ENCODE measurements around the gene UMODL1.

DNA sequence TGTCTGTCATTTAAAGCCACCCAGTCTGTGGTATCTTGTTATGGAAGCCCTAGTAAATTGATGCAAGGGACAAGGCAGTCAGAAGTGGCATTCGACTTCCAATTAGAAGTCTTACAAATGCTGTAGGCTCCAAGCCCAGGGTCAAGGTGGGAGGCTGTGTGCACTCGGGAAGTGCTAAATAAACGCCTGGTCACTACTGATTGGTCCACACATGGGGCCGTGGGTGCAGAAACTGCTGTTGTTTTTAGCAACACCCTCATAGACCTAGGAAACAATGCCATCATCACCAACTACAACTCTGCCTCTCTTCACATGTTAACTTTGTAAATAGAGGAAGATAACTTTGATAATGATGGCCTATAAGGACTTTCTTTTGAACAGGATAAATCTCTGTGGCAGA, 40.8 kb upstream of the UMODL1 start:
- no peak for TF ChIP-seq SIN3A (IDR thresholded peaks at IDR 0.05; ENCODE audit: borderline replicate concordance, low read depth, low read length)
- no peak for TF ChIP-seq EP300 (IDR thresholded peaks at IDR 0.05; ENCODE audit: low read depth in 2 of 2, low read length in 2 of 2)
- no peak for TF ChIP-seq EP300 (CRISPR knock-in tag; IDR thresholded peaks at IDR 0.05; ENCODE audit: borderline replicate concordance)
- no peak for TF ChIP-seq HNRNPK (IDR thresholded peaks at IDR 0.05; ENCODE audit: low read depth, low read length, poor library complexity, severe bottlenecking)
- TF ChIP-seq SETDB1 (CRISPR knock-in tag; IDR thresholded peaks at IDR 0.05; ENCODE audit: borderline replicate concordance) = no peak
- TF ChIP-seq EZH2 (conservative IDR thresholded peaks at IDR 0.05; ENCODE audit: low read depth, low read length) = no peak
- TF ChIP-seq CTCF (CRISPR knock-in tag; IDR thresholded peaks at IDR 0.05) = no peak
